H9 (cell line): ENCODE data around the gene KLHL5. TPM values are rescaled to one million over a fixed set of nuclear protein-coding genes. Genes with fewer than 3 reads are reported as not detected.

Experiments
- DNase-seq: peaks from one replicate; pipeline ENCODE4 v3.0.0-alpha.2; 2017
- H2AFZ ChIP-seq: one replicate; pipeline ENCODE4 v1.6.1; 2013; ENCODE audit warnings: mild to moderate bottlenecking, low read length, control low read depth, moderate library complexity
- H2AK5ac ChIP-seq: 2 replicates; pipeline ENCODE4 v1.6.1; 2013; ENCODE audit warnings: low read length, control low read depth, mixed read lengths; ENCODE audit not compliant: insufficient read length
- H2BK120ac ChIP-seq: one replicate; pipeline ENCODE4 v1.6.1; 2013; ENCODE audit warnings: low read depth, mild to moderate bottlenecking, low read length, control low read depth, inconsistent platforms; ENCODE audit not compliant: poor library complexity, severe bottlenecking
- H2BK12ac ChIP-seq: 2 replicates; pipeline ENCODE4 v1.6.1; 2013; ENCODE audit warnings: low read length, control low read depth, mixed read lengths, low read depth; ENCODE audit not compliant: insufficient read length
- H2BK15ac ChIP-seq: 2 replicates; pipeline ENCODE4 v1.6.1; 2013; ENCODE audit warnings: low read depth, low read length, control low read depth
- H2BK20ac ChIP-seq: one replicate; pipeline ENCODE4 v1.6.1; 2013; ENCODE audit warnings: low read depth, mild to moderate bottlenecking, low read length, control low read depth, inconsistent platforms; ENCODE audit not compliant: poor library complexity, severe bottlenecking
- H2BK5ac ChIP-seq: 2 replicates; pipeline ENCODE4 v1.6.1; 2013; ENCODE audit warnings: low read length, control low read depth, mixed read lengths; ENCODE audit not compliant: insufficient read length
- H3K14ac ChIP-seq: 2 replicates; pipeline ENCODE4 v1.6.1; 2013; ENCODE audit warnings: low read length, control low read depth; ENCODE audit not compliant: insufficient read depth
- H3K18ac ChIP-seq: 2 replicates; pipeline ENCODE4 v1.6.1; 2013; ENCODE audit warnings: low read depth, mild to moderate bottlenecking, mixed read lengths, low read length, control low read depth; ENCODE audit not compliant: insufficient read length
- H3K23ac ChIP-seq: 2 replicates; pipeline ENCODE4 v1.6.1; 2013; ENCODE audit warnings: low read length, control low read depth, mixed read lengths, low read depth; ENCODE audit not compliant: insufficient read length
- H3K23me2 ChIP-seq: 2 replicates; pipeline ENCODE4 v1.6.1; 2013; ENCODE audit warnings: low read depth, mild to moderate bottlenecking, mixed read lengths, low read length, control low read depth; ENCODE audit not compliant: insufficient read length, poor library complexity, severe bottlenecking
- H3K27ac ChIP-seq: 2 replicates; pipeline ENCODE4 v1.5.1; 2013; ENCODE audit warnings: low read length, control low read depth, mixed read lengths, low read depth; ENCODE audit not compliant: insufficient read length
- H3K27me3 ChIP-seq: 2 replicates; pipeline ENCODE4 v1.6.1; 2013; ENCODE audit warnings: low read length, control low read depth, inconsistent platforms; ENCODE audit not compliant: insufficient read depth
- H3K4ac ChIP-seq: 2 replicates; pipeline ENCODE4 v1.6.1; 2013; ENCODE audit warnings: low read depth, mild to moderate bottlenecking, control low read depth, inconsistent platforms, low read length, moderate library complexity
- H3K4me1 ChIP-seq: 2 replicates; pipeline ENCODE4 v1.6.1; 2013; ENCODE audit warnings: low read length, control low read depth, inconsistent platforms; ENCODE audit not compliant: insufficient read depth
- H3K4me2 ChIP-seq: 2 replicates; pipeline ENCODE4 v1.6.1; 2013; ENCODE audit warnings: low read length, control low read depth, mixed read lengths; ENCODE audit not compliant: insufficient read length, insufficient read depth
- H3K56ac ChIP-seq: 2 replicates; pipeline ENCODE4 v1.6.1; 2013; ENCODE audit warnings: low read depth, mild to moderate bottlenecking, mixed read lengths, low read length, control low read depth; ENCODE audit not compliant: insufficient read length
- H3K79me1 ChIP-seq: 2 replicates; pipeline ENCODE4 v1.6.1; 2013; ENCODE audit warnings: low read depth, mild to moderate bottlenecking, moderate library complexity, low read length, control low read depth, inconsistent platforms; ENCODE audit not compliant: insufficient read depth, poor library complexity, severe bottlenecking
- H3K79me2 ChIP-seq: 2 replicates; pipeline ENCODE4 v1.6.1; 2013; ENCODE audit warnings: low read length, control low read depth, inconsistent platforms; ENCODE audit not compliant: insufficient read depth
- H3K9ac ChIP-seq: 2 replicates; pipeline ENCODE4 v1.6.1; 2013; ENCODE audit warnings: low read length, control low read depth, mixed read lengths; ENCODE audit not compliant: insufficient read length; ENCODE audit errors: extremely low read depth
- H3K9me3 ChIP-seq: one replicate; pipeline ENCODE4 v1.6.1; 2013; ENCODE audit warnings: low read depth, low read length, inconsistent platforms; ENCODE audit not compliant: control insufficient read depth
- H3T11ph ChIP-seq: one replicate; pipeline ENCODE4 v1.6.1; 2013; ENCODE audit warnings: mild to moderate bottlenecking, low read length, control low read depth, inconsistent platforms
- H4K20me1 ChIP-seq: one replicate; pipeline ENCODE4 v1.6.1; 2013; ENCODE audit not compliant: control insufficient read depth, insufficient read length, insufficient read depth
- H4K5ac ChIP-seq: 2 replicates; pipeline ENCODE4 v1.6.1; 2013; ENCODE audit warnings: low read depth, mild to moderate bottlenecking, mixed read lengths, low read length, control low read depth; ENCODE audit not compliant: insufficient read length
- H4K8ac ChIP-seq: replicated peaks from 2 replicates; pipeline ENCODE4 v1.6.1; 2013; ENCODE audit warnings: low read length, control low read depth, mixed read lengths, low read depth; ENCODE audit not compliant: insufficient read length
- H4K91ac ChIP-seq: 2 replicates; pipeline ENCODE4 v1.6.1; 2013; ENCODE audit warnings: low read depth, mild to moderate bottlenecking, moderate library complexity, mixed read lengths, low read length, control low read depth; ENCODE audit not compliant: insufficient read length
- H3K27ac Mint-ChIP-seq, 3 experiments: 2 replicates in 2 of 3; 3 replicates in 1 of 3; pipeline ENCODE4 v1.8.0; 2020 to 2021; ENCODE audit warnings: mixed read lengths in 3 of 3, mild to moderate bottlenecking in 1 of 3, moderate library complexity in 1 of 3
- H3K27me3 Mint-ChIP-seq: 2 replicates; pipeline ENCODE4 v1.8.0; 2021; ENCODE audit warnings: low read depth, mild to moderate bottlenecking, moderate library complexity, mixed read lengths
- H3K36me3 Mint-ChIP-seq, 3 experiments: 2 replicates in 2 of 3; 3 replicates in 1 of 3; pipeline ENCODE4 v1.8.0; 2020 to 2021; ENCODE audit warnings: low read depth in 3 of 3, mixed read lengths in 3 of 3; ENCODE audit not compliant: insufficient read depth in 1 of 3
- H3K4me1 Mint-ChIP-seq, 2 experiments: 2 replicates each; pipeline ENCODE4 v1.8.0; 2020; ENCODE audit warnings: mixed read lengths in 2 of 2
- H3K4me3 Mint-ChIP-seq, 2 experiments: 2 replicates in 1 of 2; 3 replicates in 1 of 2; pipeline ENCODE4 v1.8.0; 2020 to 2021; ENCODE audit warnings: mild to moderate bottlenecking in 2 of 2, mixed read lengths in 2 of 2, moderate library complexity in 1 of 2
- H3K9me3 Mint-ChIP-seq, 2 experiments: 2 replicates in 1 of 2; 3 replicates in 1 of 2; pipeline ENCODE4 v1.8.0; 2020; ENCODE audit warnings: mild to moderate bottlenecking in 2 of 2, mixed read lengths in 2 of 2, moderate library complexity in 1 of 2
- CTCF ChIP-seq: fragments of 200-600 bp; sonication (generic); conservative IDR thresholded peaks from 3 replicates; pipeline ENCODE4 v1.8.0; 2021; ENCODE audit warnings: antibody characterized with exemption, mild to moderate bottlenecking
- WGBS: extraction: QIAGEN DNeasy Blood & Tissue Kit; methylation state at CpG from one replicate; pipeline ENCODE4 v1.1.7; 2013; ENCODE audit warnings: missing lambda C conversion rate, low lambda C conversion rate, mixed read lengths; ENCODE audit not compliant: insufficient read length; ENCODE audit errors: extremely low coverage; 5-methylcytosine and 5-hydroxymethylcytosine counted together
- total RNA-seq: library from RNA; stranded (reverse); gene quantifications from 2 replicates; pipeline ENCODE4 v1.2.1, GENCODE V29; 2021

Gene KLHL5
- total RNA-seq, 1 experiment from 2014 or later: 16.8 TPM

GRCh38 chr4:39053983-39054382, 8.0 kb upstream of the KLHL5 start:
- Mint-ChIP-seq H3K4me1 (peaks cover 13 to 18% of the 10 kb centered on the region in 2 experiments), H3K4me3 (no peak overlapping the region), H3K27ac (no peak overlapping the region), H3K9me3 (no peaks in the 10 kb centered on the region), H3K36me3 (no peaks in the 10 kb centered on the region), H3K27me3 (no peaks in the 10 kb centered on the region)
- no peak for TF ChIP-seq CTCF
- H3K9ac ChIP-seq: no peak overlapping the region
- H3K56ac ChIP-seq: no peak overlapping the region
- H3K23ac ChIP-seq: no peak overlapping the region
- H4K8ac ChIP-seq: no peak overlapping the region
- H3K27ac ChIP-seq: no peak overlapping the region
- H2BK15ac ChIP-seq: no peak overlapping the region
- H3K27me3 ChIP-seq: no peaks in the 10 kb centered on the region
- no peaks in the 10 kb centered on the region for H3K23me2 ChIP-seq
- H4K20me1 ChIP-seq: no peaks in the 10 kb centered on the region
- H2BK5ac ChIP-seq: no peak overlapping the region
- no peak overlapping the region for H4K5ac ChIP-seq
- no peak overlapping the region for H2AK5ac ChIP-seq
- no peak overlapping the region for H3K4ac ChIP-seq
- H3K4me1 ChIP-seq: peaks cover 2% of the 10 kb centered on the region; the same call in 1 of the 2 replicates
- no peak overlapping the region for H2BK120ac ChIP-seq
- no peak overlapping the region for H2AFZ ChIP-seq
- no peaks in the 10 kb centered on the region for H3K79me2 ChIP-seq
- no peak overlapping the region for H3K14ac ChIP-seq
- H3K4me2 ChIP-seq: no peak overlapping the region
- DNase-seq: no peak
- H3K18ac ChIP-seq: no peak overlapping the region
- no peaks in the 10 kb centered on the region for H3K79me1 ChIP-seq
- no peak overlapping the region for H2BK20ac ChIP-seq
- WGBS: no CpG with 5 or more reads among the region's 4 CpGs
- no peaks in the 10 kb centered on the region for H3K9me3 ChIP-seq
- no peak overlapping the region for H3T11ph ChIP-seq
- no peak overlapping the region for H2BK12ac ChIP-seq
- H4K91ac ChIP-seq: no peak overlapping the region
